Measurements from ENCODE around the gene BACH2.

BACH2 gene

GRCh38 chr6:90097356-90097755, 199.3 kb downstream of the BACH2 start:
- no peak for TF ChIP-seq CTCF (IDR thresholded peaks at IDR 0.05; ENCODE audit: control insufficient read depth, insufficient read depth, low read depth, low read length, missing control alignments)
- H3K4me3 ChIP-seq (ENCODE audit: control insufficient read depth, low read depth, low read length): no peak overlapping the region

GRCh38 chr6:90096818-90097217, 199.8 kb downstream of the BACH2 start:
- no peak for TF ChIP-seq CTCF (IDR thresholded peaks at IDR 0.05; ENCODE audit: control insufficient read depth, insufficient read depth, low read depth, low read length, missing control alignments)
- no peak for DNase-seq (ENCODE audit: low read depth)
- no peak overlapping the region for H3K4me3 ChIP-seq (ENCODE audit: control insufficient read depth, low read depth, low read length)

More at GRCh38 chr6:90097356-90097755, 199.3 kb downstream of the BACH2 start:
- no peak for DNase-seq (ENCODE audit: low read depth)

GRCh38 chr6:90095788-90096187, 200.9 kb downstream of the BACH2 start:
- DNase-seq (ENCODE audit: low read depth): no peak
- no peak overlapping the region for H3K4me3 ChIP-seq (ENCODE audit: control insufficient read depth, low read depth, low read length)
- no peak for TF ChIP-seq CTCF (IDR thresholded peaks at IDR 0.05; ENCODE audit: control insufficient read depth, insufficient read depth, low read depth, low read length, missing control alignments)

GRCh38 chr6:90095145-90095544, 201.5 kb downstream of the BACH2 start:
- H3K4me3 ChIP-seq (ENCODE audit: control insufficient read depth, low read depth, low read length): no peak overlapping the region
- DNase-seq (ENCODE audit: low read depth): no peak
- no peak for TF ChIP-seq CTCF (IDR thresholded peaks at IDR 0.05; ENCODE audit: control insufficient read depth, insufficient read depth, low read depth, low read length, missing control alignments)

GRCh38 chr6:90093558-90094073, 203.0 kb downstream of the BACH2 start:
- no peak overlapping the region for H3K4me3 ChIP-seq (ENCODE audit: control insufficient read depth, low read depth, low read length)
- TF ChIP-seq CTCF (IDR thresholded peaks at IDR 0.05; ENCODE audit: control insufficient read depth, insufficient read depth, low read depth, low read length, missing control alignments): no peak
- DNase-seq (ENCODE audit: low read depth): no peak

- H3K4me3 ChIP-seq (ENCODE audit: control insufficient read depth, low read depth, low read length): no peak overlapping the region
- DNase-seq (ENCODE audit: low read depth): no peak
- no peak for TF ChIP-seq CTCF (IDR thresholded peaks at IDR 0.05; ENCODE audit: control insufficient read depth, insufficient read depth, low read depth, low read length, missing control alignments)
Measured at GRCh38 chr6:90090866-90091265, 205.8 kb downstream of the BACH2 start.

GRCh38 chr6:90088009-90088408, 208.6 kb downstream of the BACH2 start:
- no peak for DNase-seq (ENCODE audit: low read depth)

More at GRCh38 chr6:90088009-90088408, 208.6 kb downstream of the BACH2 start:
- H3K4me3 ChIP-seq (ENCODE audit: control insufficient read depth, low read depth, low read length): no peak overlapping the region
- TF ChIP-seq CTCF (IDR thresholded peaks at IDR 0.05; ENCODE audit: control insufficient read depth, insufficient read depth, low read depth, low read length, missing control alignments): no peak

All from AG09309 (cell line).